Stimulated activated CD4-positive, alpha-beta T cell treated with anti-CD3 and anti-CD28 coated beads, Interleukin-1b, Interleukin-23, amount 100 ng/mL, for 48 hours (primary cell): Measurements from ENCODE around the gene PAXX.
"Not testable (repeated sequence)": the region's sequence is repeated elsewhere in the genome, so short reads cannot be mapped to it uniquely, and the experiment has no call there.

Source experiments
- DNase-seq: peaks from one replicate; pipeline ENCODE4 v3.0.0-alpha.2; 2020

The PAXX gene

DNA sequence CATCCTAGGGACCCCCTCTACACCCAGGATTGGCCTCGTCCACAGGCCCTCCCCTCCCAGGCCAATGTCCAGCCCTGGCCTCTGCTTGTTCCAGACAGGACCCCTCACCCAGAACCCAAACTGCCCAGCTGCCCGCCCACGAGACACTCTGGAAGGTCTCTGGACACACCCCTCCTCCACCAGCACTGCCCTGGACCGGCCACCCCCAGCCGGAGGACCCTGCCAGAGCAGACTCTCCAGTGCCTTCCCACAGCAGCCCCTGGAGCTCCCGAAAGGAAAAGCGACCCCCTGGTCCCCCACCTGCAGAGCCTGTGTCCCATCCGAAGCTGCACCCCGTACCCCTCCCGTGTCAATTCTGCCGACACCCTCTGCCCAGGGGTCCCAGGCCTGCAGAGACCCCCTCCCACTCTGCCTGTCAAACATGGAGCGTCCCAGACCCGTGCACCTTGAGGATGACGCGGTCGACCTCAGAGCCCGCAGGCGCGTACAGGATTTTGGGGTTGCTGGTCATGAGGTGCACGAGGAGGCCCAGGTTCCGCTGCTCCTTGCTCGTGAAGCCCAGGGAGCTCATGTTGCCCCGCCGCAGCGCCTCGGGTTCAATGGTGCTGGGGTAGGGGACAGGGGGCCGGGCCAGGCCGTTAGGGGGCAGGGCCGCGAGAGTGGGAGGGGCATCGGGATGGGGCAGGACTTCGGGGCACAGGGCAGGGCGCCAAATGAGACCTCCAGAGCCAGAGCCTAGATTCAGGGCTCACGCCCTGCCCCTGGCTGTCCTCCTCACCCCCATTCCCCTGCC is 27.9 kb downstream of the PAXX start:
- no peak for DNase-seq

DNA sequence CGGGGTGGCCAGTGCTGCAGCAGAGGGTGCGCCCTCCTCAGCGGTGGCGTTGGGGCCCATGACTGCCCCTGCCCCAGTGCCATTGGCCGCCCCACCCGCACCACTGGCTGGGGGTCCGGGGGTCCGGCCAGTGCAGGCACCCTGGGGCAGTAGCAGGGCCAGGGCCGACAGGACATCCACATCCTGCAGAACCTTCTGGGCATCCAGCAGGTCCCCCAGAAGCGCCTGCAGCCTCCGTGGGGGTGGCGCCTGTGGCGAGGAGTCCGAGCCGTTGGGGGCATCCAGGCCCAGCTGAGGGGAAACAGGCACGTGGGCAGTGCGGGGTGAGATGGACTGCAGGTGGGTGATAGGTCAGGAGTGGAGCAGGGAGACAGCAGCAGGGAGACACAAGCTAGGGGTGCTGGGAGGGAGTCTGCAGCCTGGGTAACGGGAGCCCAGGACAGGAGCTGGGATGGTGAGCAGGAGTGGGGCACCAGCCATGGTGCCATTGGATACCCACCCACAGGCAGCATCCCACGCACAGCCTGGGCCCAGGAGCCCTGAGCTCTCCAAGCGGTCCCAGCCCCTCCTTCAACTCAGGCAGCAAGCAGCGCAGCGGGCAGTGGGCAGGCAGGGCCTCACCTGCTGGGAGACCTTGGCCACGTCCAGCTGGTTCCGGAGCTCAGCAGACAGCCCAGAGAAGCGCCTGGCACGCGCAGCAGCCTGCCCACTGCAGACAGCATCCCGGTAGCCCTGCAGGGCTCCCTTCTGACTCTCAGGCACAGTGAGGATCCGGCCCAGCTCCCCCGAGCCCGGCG is 28.7 kb downstream of the PAXX start:
- DNase-seq: no peak

- DNase-seq: no peak
Measured at GRCh38 chr9:137021568-137021978, 29.4 kb downstream of the PAXX start.

GRCh38 chr9:137021979-137022661 is 29.9 kb downstream of the PAXX start:
- peak; percentile 89 for DNase-seq

DNA sequence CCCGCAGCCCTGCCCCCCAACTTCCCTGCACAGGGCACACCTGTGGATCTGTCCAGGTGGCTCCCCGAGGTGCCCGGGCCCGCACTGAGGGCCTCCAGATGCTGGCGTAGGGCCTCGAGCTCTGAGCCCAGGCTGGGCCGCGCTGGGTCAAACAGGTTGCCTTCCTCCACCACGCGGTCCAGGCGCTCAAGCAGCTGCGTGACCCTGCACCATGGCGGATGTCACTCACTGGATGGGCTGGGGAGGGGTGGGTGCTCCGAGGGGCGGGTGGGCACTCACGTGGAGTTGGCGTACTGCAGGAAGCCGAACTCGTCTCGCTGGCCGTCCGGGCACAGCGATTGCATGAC is 30.4 kb downstream of the PAXX start:
- DNase-seq: no peak

- no peak for DNase-seq
Measured at GRCh38 chr9:137023157-137023556, 30.9 kb downstream of the PAXX start.

DNA sequence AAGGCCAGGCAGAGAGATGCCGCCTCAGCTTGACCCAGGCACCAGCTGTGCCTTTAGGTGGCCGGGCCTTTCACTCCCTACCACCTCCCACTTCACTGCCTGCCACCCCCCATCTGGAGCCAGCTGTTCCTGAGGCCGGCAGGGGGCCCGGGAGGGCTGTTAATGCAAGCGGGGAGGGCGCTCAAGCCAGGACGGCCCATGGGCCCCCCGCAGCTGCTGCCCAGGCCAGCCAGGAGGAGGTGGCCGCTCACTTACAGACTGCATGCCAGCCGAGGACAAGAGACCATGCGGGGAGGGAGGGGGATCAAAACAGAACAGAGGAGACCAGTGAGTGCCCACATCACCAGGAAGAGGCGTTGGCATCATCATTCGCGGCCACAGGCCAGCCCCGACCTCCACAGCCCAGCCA is 31.4 kb downstream of the PAXX start:
- DNase-seq: no peak

DNA sequence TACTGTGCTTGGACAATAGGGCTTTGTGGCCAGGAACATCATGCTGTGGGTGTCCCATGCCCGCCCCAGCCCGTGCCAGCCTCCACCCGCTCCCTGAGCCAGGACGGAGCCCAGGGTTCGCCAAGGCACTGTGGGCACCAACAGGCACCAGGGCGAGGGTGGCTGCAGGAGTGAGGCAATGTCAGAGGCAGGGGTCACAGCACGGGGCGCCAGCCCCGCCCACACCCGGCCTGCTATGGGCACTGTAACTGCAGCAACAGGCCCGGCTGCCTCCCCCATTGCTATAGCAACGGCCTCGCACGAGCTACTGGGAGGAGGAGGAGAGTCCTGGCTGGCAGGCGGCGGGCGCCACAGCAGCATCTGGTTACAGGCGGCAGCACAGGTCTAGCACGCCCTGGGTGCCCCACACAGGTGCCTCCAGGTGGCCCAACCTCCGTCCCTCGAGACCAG is 33.3 kb downstream of the PAXX start:
- DNase-seq: no peak

DNA sequence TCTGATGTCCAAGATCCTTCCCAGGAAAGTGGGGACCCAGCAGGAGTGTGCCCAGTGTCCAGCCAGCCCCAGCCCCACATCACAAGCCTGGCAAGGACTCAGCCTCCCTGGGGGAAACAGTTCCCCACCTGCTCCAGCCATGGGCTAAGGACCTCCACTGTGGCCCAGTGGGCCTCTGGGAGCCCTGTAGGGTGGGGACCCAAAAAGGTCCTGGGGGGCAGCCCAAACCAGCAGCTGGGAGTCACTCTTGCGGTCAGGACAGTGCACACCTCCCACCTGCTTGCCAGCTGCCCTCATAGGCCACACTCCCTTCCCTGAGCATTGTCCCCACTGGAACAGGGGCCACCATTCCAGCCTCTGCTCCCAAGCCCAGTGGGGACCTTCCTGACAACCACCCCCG is 34.2 kb downstream of the PAXX start:
- no peak for DNase-seq

DNA sequence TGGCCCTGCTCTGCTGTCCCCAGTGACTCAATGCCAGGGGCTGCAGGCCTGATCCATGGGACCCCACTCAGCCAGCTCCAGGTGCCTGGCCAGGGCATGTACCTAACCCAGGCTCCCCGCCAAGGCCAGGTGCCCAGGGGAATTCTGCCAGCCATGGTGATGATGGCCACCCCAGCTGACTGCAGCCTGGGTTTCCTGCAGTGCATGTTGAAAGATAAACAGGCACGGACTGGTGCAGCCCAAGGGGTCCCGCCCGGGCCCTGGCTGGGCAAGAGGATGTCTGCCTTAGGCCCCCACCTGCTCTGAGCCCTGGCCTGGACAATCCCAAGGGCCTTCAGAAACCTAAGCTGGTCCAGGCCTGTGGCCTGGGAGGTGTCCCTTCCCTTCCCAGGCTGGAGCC is 34.6 kb downstream of the PAXX start:
- DNase-seq: no peak

- DNase-seq: no peak
Measured at GRCh38 chr9:137027369-137028262, 35.4 kb downstream of the PAXX start, which contains the start of gene ABCA2. Gene ABCA2, minus strand, starts transcription at chr9:137028237. Its CDS starts 97 bp downstream, at chr9:137028140.

DNA sequence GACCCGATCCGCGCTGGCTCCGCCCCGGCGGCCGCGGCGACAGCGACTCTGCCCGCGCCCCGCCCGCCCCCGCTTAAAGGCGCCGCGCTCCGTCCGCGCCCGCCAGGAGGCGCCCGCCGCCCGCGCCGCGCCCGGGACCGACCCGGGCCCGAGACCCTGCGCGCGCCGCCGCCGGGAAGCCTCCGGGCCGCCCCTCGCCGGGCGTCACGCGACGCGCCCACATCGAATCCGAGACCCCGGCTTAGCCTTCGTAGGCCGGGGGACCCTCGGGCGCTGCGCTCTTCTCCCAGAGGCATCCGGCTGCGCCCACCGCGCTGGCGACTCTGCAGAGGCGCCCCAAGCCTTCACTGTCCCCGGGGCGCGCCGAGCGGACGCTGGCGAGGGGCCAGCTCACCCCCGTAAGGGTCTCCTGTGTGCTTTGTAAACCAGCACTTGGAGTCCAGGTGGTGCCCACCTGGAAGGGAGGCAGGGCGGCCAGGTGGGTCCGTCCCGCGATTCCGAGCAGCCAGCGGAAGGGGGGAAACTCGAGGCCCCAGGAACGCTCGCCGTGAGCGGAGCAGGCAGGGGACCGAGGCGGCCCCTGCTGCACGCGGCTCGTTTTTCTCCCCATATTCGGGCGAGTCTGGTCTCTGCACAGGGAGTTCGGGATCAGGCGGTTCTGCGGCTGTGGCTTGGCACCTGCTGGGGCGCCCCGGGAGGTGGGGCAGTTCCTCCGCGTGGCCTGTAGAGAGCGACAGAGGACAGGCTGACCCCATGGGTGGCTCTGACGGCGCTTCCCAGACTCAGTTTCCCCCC is 36.2 kb downstream of the PAXX start:
- peak; percentile 60 for DNase-seq

DNA sequence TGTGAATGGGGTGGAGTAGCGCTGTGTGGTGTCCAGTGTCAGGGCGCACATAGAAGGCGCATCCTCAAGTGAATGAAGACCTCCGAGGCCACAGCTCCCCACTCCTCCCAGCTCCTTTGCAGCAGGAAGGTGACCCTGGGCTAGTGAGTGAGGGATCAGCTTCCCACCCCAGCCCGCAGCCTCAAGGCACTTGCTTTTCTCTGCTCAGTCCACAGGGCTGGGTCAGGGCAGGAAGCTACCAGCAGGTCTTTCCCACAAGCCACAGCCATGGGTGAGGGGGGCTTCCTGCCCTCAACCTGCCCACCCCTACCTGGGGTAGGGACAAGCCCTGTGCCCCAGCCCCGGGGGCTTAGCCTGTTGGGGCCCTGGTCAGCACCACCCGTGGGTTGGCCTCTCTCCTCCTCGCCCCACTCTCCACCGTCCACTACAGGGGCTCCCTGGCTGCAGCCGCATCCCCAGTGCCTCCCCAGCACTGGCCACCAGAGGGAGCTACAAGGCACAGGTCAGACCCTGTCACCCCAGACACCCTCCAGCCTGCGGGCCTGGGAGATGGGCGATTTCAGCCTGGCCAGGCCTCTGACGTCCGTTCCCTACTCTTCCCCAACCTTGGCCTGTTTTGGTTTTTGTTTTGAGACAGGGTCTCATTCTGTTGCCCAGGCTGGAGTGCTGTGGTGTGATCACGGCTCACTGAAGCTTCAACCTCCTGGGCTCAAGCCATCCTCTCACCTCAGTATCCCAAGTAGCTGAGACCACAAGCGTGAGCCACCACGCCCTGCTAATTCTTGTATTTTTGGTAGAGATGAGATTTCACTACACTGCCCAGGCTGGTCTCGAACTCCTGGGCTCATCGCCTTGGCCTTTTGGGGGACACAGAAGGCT is 37.1 kb downstream of the PAXX start:
- DNase-seq: peak; percentile 66

- DNase-seq: no peak
Measured at GRCh38 chr9:137030006-137030405, 37.8 kb downstream of the PAXX start.

DNA sequence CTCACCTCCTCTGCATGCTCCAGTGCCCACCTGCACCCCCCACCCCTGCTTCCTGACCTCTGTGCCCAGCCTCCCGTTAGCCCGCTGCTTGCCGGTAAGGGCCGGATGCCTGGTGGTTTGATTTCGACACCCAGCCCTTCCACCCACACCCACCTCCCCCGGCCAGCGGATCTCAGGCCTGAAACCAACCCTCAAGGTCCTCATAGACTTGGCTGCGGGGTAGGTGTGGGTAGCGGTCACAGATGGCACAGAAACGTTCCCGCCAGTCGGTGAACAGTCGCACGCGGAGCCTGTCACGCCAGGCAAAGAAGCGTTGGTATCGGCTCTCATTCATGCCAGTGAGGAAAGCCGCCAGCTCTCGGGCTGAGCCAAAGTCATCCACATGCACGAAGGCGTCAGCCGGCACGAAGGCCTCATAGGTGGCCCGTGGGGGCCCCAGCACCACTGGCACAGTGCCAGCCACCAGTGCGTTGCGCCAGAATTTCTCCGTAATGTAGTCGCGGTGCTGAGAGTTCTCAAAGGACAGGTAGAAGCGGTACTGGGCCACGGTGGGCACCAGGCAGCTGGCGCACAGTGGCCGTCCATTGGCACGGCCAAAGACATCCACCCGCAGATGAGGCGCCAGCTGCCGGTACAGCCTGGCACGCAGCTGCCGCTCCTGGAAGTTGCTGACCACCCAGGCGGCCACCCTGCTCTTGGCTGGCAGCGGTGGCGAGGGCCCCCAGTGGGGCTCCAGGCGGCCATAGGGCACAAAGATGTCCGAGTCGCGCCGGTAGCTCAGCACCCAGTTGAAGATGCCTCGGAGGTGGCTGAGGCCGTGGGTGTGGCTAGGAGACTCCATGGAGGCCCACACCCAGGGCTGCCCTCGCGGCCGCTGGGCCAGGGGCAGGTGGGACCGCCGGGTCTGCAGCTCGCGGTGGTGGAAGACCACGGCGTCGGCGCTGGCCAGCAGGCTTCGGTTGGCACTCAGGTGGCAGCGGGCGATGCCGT is 38.6 kb downstream of the PAXX start:
- peak; percentile 44 for DNase-seq

GRCh38 chr9:137031904-137032640 is 39.9 kb downstream of the PAXX start, which contains the start of gene FUT7:
Gene FUT7, minus strand, starts transcription at chr9:137032088. Its CDS starts 97 bp downstream, at chr9:137031991.
- peak; percentile 48 for DNase-seq

- DNase-seq: no peak
Measured at GRCh38 chr9:137032858-137033257, 40.6 kb downstream of the PAXX start.

DNA sequence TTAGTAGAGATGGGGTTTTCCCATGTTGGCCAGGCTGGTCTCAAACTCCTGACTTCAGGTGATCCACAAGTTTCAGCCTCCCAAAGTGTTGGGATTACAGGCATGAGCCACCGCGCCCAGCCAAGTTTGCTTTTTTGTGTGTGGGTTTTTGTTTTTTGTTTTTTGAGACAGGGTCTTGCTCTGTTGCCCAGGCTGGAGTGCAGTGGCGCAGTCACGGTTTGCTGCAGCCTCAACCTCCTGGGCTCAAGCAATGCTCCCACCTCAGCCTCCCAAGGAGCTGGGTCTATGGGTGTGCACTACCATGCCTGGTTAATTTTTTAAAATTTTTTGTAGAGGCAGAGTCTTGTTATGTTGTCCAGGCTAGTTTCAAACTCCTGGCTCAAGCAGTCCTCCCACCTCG is 41.3 kb downstream of the PAXX start:
- DNase-seq: not testable (repeated sequence)
